Measurements from ENCODE around the gene HPSE2.

- TF ChIP-seq, protein P1, sequence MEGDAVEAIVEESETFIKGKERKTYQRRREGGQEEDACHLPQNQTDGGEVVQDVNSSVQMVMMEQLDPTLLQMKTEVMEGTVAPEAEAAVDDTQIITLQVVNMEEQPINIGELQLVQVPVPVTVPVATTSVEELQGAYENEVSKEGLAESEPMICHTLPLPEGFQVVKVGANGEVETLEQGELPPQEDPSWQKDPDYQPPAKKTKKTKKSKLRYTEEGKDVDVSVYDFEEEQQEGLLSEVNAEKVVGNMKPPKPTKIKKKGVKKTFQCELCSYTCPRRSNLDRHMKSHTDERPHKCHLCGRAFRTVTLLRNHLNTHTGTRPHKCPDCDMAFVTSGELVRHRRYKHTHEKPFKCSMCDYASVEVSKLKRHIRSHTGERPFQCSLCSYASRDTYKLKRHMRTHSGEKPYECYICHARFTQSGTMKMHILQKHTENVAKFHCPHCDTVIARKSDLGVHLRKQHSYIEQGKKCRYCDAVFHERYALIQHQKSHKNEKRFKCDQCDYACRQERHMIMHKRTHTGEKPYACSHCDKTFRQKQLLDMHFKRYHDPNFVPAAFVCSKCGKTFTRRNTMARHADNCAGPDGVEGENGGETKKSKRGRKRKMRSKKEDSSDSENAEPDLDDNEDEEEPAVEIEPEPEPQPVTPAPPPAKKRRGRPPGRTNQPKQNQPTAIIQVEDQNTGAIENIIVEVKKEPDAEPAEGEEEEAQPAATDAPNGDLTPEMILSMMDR (IDR thresholded peaks at IDR 0.05) = no peak
- no peak for TF ChIP-seq POLR2A (IDR thresholded peaks at IDR 0.05)
Measured at GRCh38 chr10:98910546-98910945, 325.1 kb downstream of the HPSE2 start.
